Iris pigment epithelial cell (primary cell): ENCODE data around the gene ADAP1.
A peak's percentile ranks its signal among the peaks of the same experiment; 100 is the strongest.
"Not testable (repeated sequence)": the region's sequence is repeated elsewhere in the genome, so short reads cannot be mapped to it uniquely, and the experiment has no call there.

Experiments used
- DNase-seq: peaks from one replicate; pipeline ENCODE4 v3.0.0-alpha.2; 2011; ENCODE audit warnings: low read depth

Gene ADAP1, protein sequence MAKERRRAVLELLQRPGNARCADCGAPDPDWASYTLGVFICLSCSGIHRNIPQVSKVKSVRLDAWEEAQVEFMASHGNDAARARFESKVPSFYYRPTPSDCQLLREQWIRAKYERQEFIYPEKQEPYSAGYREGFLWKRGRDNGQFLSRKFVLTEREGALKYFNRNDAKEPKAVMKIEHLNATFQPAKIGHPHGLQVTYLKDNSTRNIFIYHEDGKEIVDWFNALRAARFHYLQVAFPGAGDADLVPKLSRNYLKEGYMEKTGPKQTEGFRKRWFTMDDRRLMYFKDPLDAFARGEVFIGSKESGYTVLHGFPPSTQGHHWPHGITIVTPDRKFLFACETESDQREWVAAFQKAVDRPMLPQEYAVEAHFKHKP

DNA sequence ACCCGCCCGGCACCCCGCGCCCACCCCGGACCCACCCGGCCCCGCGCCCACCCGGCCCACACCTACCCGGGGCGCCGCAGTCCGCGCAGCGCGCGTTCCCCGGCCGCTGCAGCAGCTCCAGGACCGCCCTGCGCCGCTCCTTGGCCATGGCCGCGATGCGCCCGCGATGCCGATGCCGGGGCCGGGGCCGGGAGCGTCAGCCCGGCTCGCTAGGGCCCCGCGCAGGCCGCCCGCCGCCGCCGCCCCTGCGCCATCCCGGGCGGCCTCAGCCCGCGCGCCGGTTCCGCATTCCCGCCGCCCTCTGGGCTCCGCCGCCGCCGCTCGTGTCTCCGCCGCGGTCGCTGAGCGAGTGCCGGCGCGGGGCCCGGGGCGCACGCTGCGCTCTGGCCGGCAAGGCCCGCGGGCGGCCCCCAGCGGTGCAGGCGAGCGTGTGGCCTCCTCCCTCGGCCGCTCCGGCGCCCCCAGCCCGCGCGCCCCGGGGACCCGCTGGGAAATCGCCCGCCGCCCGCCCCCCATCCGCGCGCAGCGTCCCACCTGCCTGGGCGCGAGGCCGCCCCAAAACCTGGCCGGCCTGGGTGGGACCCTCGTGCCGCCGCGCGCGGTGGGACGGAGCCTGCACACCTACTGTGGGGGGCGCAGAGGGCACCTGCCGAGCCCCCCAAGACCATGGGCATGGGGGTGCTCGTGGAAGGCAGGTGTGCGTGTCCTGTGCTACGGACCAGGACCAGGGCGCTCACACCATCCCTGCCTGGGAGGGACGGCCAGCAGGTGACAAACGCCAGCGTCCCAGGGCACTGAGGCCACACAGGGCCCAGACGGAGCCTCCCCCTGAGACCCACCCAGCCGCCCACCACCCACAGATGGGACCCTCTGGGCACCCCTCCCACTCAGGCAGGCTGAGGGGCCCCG, at the start of gene ADAP1:
TSS of gene ADAP1 (minus strand) at position 351 of the 909 bp plus-strand sequence. CDS start at position 148, 203 bp downstream.
- peak; percentile 55 for DNase-seq

DNA sequence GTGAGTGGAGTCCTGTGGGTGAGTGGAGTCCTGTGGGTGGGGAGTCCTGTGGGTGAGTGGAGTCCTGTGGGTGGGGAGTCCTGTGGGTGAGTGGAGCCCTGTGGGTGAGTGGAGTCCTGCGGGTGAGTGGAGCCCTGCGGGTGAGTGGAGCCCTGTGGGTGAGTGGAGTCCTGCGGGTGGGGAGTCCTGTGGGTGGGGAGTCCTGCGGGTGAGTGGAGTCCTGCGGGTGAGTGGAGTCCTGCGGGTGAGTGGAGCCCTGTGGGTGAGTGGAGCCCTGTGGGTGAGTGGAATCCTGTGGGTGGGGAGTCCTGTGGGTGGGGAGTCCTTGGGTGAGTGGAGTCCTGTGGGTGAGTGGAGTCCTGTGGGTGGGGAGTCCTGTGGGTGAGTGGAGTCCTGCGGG, 48.0 kb upstream of the ADAP1 start:
- not testable (repeated sequence) for DNase-seq

DNA sequence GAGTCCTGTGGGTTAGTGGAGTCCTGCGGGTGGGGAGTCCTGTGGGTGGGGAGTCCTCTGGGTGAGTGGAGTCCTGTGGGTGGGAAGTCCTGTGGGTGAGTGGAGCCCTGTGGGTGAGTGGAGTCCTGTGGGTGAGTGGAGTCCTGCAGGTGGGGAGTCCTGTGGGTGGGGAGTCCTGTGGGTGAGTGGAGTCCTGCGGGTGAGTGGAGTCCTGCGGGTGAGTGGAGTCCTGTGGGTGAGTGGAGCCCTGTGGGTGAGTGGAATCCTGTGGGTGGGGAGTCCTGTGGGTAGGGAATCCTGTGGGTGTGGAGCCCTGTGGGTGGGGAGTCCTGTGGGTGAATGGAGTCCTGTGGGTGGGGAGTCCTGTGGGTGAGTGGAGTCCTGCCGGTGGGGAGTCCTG, 47.5 kb upstream of the ADAP1 start:
- DNase-seq = not testable (repeated sequence)

DNA sequence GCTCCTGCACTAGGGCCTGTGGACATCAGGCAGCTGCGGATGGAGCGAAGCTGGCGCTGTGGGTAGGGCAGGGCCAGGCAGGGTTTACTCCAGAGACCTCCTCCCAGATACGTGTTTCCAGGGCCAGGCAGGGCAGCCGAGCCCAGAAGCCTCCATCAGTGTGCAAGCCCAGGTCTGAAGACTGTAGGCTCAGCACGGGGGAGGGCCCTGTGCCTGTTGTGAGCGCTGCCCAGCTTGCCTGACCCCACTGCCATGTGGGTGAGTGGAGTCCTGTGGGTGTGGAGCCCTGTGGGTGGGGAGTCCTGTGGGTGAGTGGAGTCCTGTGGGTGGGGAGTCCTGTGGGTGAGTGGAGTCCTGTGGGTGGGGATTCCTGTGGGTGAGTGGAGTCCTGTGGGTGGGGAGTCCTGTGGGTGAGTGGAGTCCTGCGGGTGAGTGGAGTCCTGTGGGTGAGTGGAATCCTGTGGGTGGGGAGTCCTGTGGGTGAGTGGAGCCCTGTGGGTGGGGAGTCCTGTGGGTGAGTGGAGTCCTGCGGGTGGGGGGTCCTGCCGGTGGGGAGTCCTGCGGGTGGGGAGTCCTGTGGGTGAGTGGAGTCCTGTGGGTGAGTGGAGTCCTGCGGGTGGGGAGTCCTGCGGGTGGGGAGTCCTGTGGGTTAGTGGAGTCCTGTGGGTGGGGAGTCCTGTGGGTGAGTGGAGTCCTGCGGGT, 46.7 kb upstream of the ADAP1 start:
- not testable (repeated sequence) for DNase-seq

DNA sequence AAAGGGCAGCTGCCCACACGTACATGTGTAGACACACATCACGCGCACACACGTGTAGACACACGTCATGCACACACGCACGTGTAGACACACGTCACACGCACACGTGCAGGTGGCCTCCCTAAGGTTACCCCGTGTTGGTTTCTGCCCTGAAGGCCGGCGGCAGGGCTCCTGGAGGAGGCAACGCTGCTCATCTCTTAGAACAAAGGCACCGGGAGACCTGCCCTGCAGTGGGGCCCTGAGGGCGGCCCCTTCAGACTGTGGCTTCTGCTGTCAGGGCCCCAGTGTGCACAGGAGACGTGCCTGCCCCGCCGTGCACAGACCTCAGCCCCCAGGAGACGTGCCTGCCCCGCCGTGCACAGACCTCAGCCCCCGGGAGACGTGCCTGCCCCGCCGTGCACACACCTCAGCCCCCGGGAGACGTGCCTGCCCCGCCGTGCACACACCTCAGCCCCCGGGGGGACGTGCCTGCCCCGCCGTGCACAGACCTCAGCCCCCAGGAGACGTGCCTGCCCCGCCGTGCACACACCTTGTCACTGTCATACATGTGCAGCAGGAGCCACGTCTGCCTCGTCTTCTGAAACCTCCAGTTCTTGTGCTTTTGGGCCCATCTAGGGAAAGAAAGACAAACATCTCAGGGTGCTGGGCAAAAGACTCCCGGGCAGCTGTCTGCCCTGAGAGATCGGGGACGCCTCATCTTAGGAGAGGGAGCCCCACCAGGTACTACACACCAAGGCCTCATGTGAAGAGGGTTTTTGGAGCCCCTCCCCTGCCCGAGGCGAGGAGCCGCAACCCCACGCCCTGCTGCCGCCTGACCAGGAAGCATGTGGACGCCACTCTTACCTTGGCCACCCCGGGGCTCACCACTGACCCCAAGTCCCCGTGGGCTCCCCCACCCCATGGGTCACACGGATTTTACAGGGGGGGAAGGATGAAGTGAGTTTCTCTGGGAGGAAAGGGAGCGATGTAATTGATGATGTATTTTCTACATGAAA, 45.8 kb upstream of the ADAP1 start:
- no peak for DNase-seq

DNA sequence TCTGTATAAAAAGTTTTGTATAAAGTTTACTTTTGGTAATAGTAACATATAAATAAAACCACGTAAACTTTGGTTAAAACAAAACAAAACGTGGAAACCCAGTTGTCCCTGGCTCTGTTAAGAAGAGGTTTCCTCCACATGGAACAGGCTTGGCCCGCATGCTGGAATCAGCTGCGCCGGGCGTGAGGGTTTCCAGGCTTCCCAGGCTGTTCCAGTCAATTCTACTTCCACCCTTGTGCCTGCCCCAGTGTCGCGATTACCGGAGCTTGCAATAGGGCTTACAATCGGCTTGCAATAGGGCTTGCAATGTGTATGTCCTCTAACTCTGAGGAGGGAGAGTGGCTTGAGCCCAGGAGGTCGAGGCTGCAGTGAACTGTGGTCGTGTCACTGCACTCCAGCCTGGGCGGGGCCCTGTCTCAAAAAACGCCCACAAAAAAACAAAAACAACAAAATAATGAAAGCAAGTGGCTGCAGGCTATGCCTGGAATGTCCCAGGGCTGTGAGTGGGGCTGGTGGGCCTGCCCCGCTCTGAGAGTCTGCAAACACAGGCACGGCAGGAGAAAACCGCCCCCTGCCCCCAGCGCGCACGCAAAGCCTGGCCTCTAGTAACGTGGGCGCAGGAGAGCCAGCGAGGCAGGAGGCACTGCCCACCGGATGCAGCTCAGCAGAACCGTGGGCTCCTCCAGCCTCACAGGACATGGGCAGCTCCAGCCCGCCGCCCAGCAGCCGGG, 44.8 kb upstream of the ADAP1 start:
- DNase-seq = no peak

DNA sequence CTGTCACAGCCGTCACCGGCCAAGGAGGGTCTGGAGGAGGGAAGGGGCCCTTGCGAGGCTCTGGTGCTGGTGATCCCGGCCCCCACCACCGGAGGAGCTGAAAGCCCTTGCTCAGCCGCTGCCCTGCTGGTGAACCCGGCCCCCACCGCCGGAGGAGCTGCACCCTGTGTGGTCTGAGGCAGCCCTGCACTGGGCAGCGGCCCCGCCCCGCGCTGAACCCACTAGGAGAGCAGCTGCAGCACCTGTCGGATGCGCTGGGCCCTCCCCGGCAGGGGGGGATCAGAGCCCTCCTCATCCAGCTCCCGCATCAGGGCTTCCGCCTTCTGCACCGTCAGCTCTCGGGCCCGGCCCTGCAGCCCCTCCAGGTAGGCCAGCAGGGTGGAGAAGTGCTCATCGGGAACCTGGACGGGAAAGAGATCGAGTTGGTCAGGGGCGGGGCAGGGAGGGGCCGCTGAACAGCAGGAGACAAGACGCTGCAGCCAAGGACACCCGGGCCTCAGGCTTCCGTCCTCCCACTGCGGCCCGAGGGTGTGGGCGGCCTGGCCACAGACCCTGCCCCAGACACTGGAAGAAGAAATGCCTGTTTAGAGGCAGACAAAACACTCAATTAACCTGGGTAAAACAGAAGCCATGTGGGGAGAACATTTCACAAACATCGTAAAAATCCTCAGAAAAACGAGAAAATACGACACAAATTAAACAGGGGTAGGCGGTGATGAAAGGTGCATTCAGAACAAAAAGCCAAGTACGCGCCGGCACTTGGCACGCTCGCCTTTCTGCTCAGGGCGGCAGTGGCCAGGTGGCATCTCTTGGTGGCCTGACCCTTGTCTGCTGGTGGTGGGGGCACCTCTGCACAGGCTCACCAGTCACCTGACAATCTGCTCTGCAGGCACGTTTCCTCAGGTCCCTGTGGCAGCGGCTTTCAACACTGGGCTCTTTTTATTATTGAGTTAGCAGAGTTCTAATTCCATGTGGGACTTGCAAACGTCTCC, 43.2 kb upstream of the ADAP1 start:
- DNase-seq = peak; percentile 19

DNA sequence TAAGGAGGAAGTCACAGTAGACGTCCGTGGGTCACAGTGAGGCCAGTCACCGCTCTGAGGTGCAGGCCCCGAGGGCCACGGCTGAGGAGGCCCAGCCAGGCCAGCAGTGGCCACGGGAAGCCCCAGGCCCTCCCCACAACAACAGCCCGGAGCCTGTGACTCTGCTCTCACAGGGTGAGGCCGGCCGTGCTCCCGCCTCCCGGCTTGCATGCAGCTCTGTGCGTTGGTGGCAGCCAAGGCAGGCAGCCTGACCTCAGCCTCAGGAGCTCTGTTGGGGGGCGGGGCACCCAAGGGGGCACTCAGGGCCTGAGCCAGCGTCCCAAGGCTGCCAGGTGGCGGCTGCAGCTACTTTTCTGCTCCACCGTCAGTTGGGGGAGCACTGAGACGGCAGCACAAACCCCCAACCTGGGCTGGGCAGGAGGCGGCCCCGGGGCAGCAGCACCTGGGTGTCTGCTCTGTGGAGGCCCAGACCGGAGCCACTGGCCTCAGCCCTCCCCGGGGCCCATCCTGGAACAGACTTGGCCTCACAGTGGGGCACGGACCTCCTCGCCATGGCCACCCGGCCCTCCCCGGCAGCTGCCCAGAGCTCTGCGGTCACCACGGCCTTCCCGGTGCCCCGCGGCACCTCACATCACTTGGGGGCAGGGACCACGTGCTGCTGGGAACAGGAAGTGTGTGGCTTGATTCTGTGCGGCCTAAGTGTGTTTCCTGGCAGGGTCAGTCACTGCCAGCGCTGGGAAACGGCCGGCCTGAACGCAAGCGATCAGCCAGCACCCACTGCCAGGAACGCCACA, 41.8 kb upstream of the ADAP1 start:
- DNase-seq = no peak

DNA sequence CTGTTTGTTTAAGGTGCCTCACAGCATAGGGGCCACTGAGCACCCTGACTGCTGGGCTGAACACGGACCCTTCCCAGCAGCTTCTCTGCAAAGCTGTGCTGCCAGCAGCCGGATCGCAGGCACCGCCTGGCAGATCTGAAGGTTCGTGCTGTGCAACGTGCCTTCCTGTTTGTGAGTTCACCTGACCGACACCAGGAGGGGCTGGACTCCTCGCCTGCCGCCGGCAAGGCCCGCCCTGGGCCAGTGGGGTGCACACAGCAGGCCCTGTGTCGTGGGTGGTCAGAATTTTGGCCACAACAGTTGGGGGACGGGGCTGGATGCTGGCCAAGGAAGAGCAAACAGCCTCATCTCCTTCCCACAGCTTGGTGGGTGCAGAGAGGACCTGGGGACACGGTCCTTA, 41.1 kb upstream of the ADAP1 start:
- DNase-seq = no peak

DNA sequence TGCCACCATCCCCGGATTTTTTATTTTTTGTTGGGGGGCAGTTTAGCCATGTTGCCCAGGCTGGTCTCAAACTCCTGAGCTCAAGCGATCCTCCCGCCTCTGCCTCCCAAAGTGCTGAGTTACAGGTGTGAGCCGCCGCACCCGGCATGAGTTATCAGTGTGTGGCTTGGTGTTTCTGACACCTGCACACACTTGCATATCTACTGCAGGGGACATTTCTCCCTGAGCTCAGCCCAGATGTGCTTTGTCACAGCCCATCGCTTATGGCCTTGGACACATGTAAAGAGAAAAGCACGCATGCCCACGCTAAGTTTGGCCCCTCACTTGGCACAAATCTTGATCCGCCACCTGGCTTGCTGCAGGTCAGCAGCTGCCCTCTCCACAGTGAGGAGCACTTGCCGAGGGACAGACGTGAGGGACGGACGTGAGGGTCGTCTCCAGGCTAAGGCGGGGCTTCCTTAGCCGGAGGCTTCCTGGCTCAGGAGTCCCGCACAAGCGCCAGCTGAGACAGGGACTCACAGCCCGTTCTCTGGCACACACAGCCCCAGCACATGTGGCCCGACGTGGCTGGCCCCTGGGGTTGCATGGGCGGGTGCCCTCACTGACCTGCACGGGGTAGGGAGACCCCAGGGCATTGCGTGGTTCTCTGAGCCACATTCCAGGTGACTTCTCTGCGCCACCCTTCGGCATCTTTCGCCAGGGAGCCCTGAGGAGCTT, 40.3 kb upstream of the ADAP1 start:
- DNase-seq = no peak

DNA sequence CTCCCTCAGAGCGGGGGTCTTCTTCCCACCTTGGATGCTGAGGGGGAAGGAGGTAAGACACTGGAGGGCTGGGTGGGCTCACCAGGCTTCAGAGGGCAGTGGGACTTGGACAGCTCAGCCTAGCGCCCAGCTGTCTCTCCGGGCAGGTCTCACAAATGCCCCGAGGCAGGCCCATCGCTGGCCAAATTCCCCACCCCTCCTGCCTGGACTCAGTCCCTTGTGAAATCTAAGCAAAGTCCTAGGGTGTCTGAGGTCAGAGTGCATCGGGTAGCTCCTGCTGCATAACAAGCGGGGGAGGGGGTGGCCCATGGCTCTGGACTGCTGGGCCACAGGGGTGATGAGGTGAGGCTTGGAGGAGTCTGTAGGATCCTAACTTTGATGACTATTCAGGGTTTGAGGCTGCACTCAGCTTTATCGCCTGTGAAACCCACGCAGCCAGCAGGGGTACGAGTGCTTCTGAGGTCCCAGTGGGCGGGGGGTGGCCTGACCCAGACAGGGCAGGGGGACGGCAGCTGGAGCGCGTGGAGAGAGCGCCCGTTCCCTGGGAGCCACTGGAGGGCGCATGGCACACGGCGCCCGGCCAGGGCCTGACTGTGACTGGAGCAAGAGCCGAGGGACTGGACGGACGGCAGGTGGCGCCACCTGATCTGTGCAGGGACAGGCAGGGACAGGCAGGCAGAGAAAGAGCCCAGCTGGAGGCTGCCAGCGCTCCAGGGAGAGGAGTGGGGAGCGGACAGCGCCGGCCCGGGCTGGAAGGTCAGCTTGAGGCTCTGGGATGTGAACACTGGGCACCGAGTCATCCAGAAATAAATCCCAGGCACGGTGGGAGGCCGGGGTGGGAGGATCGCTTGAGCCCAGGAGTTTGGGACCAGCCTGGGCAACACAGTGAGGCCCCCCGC, 38.5 kb upstream of the ADAP1 start:
- peak; percentile 95 for DNase-seq

DNA sequence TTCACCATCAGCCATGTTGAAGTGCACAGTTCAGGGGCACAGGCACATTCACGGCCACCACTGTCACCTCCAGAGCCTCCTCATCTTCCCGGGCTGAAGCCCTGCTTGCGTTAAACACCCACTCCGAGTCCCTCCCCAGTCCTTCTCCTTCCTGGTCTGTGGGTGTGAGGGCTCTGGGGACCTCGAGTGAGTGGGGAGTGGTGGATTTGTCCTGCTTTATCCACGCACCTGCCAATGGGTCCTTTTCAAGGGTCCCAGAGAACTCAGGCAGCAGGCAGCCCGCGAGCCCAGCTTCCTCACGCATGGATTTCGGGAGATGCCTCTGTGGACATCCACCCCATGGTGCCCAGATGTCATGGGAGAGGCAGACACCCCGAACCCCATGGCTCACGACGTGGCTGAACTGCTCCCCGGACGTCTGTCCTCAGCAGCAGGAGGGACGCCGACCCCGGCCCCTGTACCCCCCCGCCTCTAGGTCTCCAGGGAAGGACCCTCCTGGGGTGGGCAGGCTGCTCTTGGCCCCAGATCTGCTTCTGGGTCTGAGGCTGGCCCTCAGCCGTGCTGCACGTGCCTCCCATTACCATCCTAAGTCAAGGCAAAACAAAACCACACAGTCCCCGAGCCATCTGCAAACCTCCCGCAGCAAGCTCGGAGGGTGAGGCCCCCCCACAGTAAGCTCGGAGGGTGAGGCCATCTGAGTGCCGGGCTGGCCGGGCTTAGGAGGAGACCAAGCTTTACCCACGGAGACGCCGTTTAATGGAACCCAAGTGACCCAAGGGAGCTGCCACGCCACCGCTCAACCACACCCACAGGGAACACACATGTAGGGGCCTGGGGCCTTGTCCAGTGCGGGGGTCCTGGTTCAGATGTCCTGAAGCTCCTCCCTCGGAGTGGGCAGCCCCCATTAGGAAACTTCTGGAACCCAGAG, 37.5 kb upstream of the ADAP1 start:
- no peak for DNase-seq

DNA sequence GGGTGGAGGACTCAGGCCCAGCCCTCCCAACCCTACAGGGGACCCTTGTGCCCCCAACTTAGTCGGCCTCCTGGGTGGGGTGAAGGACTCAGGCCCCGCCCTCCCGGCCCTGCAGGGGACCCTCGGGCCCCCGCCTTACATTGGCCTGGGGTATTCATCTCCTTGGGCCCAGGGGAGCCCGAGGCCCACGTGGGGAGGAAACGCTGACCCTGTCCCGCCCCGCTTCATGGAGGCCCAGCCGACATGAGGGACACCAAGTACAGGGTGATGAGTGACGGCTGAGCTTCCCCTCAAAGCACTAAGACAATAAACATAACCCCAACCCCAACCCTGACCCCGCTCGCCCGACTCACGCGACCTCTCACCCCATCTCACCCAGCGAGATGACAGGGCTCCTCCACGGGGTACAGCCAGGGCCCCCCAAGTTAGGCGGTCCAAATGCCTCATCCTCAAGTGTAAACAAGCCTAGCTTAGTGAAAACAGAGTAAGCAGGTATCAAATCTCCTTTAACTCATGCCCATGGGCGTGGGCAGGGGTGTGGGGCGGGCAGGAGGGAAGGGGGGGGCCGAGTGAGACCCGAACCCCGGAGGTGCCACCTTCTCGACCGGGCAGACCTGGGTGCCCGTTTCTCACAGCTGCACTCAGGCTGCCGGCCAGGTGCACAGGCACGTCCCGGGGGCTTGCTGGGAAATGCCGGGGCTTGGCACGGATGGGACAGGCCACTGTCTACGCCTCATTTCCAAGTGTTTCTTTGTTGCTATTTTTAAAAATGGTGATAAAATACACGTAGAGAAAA, 36.7 kb upstream of the ADAP1 start:
- DNase-seq = no peak

DNA sequence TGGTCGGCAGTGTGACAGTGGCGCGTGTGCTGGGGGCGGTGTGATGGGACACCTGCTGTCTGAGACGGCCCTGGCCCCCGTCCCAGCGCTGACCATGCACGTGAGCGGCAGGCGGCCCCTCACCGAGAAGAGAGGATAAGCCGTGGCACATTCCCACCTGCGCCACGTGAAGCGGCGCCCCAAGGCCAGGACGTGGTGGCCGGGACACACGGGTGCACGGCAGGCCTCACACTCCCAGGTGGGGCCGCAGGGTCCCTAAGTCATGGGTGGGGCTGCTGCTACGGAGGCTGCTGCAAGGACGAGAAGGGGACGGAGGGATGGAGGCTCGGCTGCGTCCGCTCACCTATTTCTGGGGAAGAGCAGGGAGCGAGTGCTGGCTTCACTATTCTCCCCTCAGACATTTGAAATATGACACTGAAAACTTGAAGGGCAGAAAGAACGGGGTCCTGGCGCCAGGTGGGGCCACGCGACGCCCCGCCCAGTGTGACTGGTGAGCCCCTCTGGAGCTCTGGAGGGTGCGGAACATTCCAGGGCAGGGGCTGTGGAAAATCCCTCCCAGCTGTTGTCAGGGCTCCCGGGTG, 36.0 kb upstream of the ADAP1 start:
- no peak for DNase-seq
